Endothelial cell (in vitro differentiated cells): Measurements from ENCODE around the gene C17orf50. TPM values are rescaled to one million over a fixed set of nuclear protein-coding genes. Genes with fewer than 3 reads are reported as not detected.
A peak's percentile ranks its signal among the peaks of the same experiment; 100 is the strongest.

Source experiments
- DNase-seq: peaks from one replicate; pipeline ENCODE4 v3.0.0; 2021; ENCODE audit warnings: low spot score
- H3K27ac Mint-ChIP-seq: one replicate; pipeline ENCODE4 v1.8.0; 2021; ENCODE audit warnings: mixed read lengths, inconsistent platforms; ENCODE audit not compliant: unreplicated experiment
- H3K27me3 Mint-ChIP-seq: one replicate; pipeline ENCODE4 v1.8.0; 2021; ENCODE audit warnings: mild to moderate bottlenecking, moderate library complexity, mixed read lengths, inconsistent platforms; ENCODE audit not compliant: unreplicated experiment
- H3K36me3 Mint-ChIP-seq: one replicate; pipeline ENCODE4 v1.8.0; 2021; ENCODE audit warnings: mild to moderate bottlenecking, low read depth, mixed read lengths, inconsistent platforms; ENCODE audit not compliant: unreplicated experiment
- H3K4me1 Mint-ChIP-seq: one replicate; pipeline ENCODE4 v1.8.0; 2021; ENCODE audit warnings: mild to moderate bottlenecking, mixed read lengths, inconsistent platforms; ENCODE audit not compliant: unreplicated experiment
- H3K4me3 Mint-ChIP-seq: one replicate; pipeline ENCODE4 v1.8.0; 2021; ENCODE audit warnings: mild to moderate bottlenecking, mixed read lengths, inconsistent platforms; ENCODE audit not compliant: unreplicated experiment
- H3K9me3 Mint-ChIP-seq: one replicate; pipeline ENCODE4 v1.8.0; 2021; ENCODE audit warnings: mixed read lengths, inconsistent platforms; ENCODE audit not compliant: unreplicated experiment
- total RNA-seq: library from RNA; stranded (reverse); fragmentation: NEBNext Ultra II Directional; extraction: Animal tissue kit (Norgen Biotek cat#: 25700); gene quantifications from one replicate; pipeline ENCODE4 v1.2.1, GENCODE V29; 2021; ENCODE audit not compliant: unreplicated experiment
- TF ChIP-seq, protein P1 (sequence below): fragments of 200-600 bp; sonication (generic); IDR thresholded peaks from one replicate; pipeline ENCODE4 v1.5.0; 2021; ENCODE audit warnings: antibody characterized with exemption; ENCODE audit not compliant: unreplicated experiment

C17orf50 gene
- total RNA-seq, 1 donor from 2014 or later = 0.90 TPM

DNA sequence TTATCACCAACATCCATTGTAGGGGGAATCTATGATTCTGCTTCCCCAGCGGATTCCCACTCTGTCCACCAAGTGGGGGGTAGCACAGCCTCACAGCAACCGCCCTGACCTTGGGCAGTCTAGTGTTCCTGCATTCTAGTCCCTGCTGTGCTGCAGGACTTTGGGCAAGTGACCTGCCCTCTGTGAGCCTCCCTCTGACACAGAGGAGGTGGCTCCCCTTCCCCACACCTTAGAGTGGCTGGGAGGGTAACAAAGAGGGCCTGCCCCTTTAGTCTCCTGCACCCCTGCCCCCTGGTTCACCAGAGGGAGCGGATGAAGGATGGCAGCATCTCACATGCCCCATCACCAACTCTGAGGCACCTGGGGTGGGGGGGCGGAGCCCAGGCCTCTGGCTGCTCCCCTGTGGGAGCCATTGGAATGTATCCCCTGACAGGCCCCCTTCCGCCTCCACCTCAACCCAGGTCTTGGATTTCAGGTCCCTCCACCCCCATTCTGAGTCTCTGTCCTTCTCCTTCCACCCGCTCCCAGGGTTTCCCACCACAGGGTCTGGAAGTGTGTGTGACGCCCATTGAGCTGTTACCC, 17.7 kb upstream of the C17orf50 start:
- DNase-seq = no peak
- H3K9me3 Mint-ChIP-seq = no peaks in the 10 kb centered on the region
- no peak overlapping the region for H3K4me3 Mint-ChIP-seq
- peaks cover 15% of the 10 kb centered on the region for H3K27me3 Mint-ChIP-seq
- TF ChIP-seq, protein P1, sequence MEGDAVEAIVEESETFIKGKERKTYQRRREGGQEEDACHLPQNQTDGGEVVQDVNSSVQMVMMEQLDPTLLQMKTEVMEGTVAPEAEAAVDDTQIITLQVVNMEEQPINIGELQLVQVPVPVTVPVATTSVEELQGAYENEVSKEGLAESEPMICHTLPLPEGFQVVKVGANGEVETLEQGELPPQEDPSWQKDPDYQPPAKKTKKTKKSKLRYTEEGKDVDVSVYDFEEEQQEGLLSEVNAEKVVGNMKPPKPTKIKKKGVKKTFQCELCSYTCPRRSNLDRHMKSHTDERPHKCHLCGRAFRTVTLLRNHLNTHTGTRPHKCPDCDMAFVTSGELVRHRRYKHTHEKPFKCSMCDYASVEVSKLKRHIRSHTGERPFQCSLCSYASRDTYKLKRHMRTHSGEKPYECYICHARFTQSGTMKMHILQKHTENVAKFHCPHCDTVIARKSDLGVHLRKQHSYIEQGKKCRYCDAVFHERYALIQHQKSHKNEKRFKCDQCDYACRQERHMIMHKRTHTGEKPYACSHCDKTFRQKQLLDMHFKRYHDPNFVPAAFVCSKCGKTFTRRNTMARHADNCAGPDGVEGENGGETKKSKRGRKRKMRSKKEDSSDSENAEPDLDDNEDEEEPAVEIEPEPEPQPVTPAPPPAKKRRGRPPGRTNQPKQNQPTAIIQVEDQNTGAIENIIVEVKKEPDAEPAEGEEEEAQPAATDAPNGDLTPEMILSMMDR = no peak
- H3K27ac Mint-ChIP-seq = no peak overlapping the region
- peaks cover 4% of the 10 kb centered on the region for H3K4me1 Mint-ChIP-seq
- no peaks in the 10 kb centered on the region for H3K36me3 Mint-ChIP-seq

DNA sequence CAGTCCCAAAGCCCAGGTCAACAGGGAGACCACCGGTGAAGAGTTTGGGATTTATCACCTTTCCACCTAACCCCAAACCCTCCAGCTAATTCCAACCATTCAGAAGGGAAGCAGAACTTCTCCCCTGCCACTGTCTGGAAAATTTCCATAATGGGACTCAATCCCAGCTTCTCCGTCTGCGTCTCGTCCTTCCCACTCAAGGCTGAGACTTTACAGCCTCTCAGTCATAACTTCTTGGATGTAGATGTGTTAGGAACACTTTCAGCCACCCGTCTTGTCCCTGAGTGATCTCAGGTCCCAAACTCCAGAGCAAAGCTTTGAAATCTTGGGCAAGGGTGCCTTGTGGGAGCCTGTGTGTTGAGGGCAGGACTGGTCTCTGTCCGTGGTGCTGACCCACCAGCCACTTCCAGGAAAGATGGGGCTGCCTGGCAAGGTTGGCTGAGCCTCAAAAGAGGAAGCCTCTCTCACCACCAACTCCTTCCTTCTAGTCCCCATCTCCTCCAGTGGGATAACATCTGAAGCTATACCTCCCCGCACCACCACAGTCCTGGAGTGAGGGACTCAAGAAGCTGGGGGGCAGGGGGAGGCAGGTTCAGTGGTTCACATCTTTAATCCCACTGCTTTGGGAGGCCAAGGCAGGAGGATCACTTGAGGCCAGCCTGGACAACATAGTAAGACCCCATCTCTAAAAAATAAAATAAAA, 16.9 kb upstream of the C17orf50 start:
- TF ChIP-seq, protein P1 = no peak
- H3K27me3 Mint-ChIP-seq = peaks cover 18% of the 10 kb centered on the region
- no peaks in the 10 kb centered on the region for H3K36me3 Mint-ChIP-seq
- H3K9me3 Mint-ChIP-seq = no peaks in the 10 kb centered on the region
- H3K4me3 Mint-ChIP-seq = no peak overlapping the region
- H3K4me1 Mint-ChIP-seq = peaks cover 4% of the 10 kb centered on the region
- H3K27ac Mint-ChIP-seq = no peak overlapping the region
- DNase-seq = peak; percentile 67

DNA sequence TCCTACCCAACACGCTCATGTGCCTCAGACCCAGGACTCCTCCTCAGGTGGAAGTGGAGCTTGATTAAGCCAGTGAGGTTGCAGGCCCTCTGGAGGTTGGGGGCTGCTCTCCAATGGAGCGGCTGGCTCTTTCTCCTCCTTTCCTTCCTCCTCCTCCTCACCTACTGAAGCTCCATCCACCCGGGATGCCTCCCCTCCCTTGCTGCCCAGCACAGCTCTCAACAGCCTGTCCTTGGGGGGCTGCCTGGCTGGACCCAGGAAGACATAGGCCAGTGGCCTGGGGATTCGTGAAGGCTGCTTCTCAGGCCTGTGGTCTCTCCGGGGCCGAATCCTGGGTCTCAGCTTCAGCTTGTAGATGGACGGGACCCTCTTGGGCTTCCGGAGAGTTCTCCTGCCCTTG, 15.9 kb upstream of the C17orf50 start:
- H3K4me3 Mint-ChIP-seq = no peak overlapping the region
- H3K4me1 Mint-ChIP-seq = peaks cover 4% of the 10 kb centered on the region
- H3K27ac Mint-ChIP-seq = no peak overlapping the region
- H3K9me3 Mint-ChIP-seq = no peaks in the 10 kb centered on the region
- H3K27me3 Mint-ChIP-seq = peaks cover 18% of the 10 kb centered on the region
- H3K36me3 Mint-ChIP-seq = no peaks in the 10 kb centered on the region
- no peak for DNase-seq
- TF ChIP-seq, protein P1 = no peak

DNA sequence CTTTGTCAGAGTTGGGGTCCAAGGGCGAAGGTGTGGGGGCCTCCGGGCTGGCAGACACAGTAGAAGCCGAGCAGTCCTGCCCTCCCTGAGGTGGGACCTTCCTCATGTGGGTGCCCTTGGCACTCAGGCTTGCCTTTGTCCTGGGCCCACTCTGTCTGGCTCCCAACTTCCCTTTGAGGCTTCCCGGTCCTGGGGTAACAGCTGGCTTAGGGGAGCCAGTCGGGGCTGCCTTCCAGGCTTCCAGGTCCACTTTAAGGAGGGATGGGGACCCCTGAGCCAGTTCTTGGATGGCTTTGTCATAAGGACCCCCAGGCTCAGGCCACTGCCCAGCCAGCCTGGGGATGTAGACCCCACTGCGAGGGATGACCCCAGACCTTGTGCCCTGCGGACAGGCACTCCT, 15.4 kb upstream of the C17orf50 start:
- Mint-ChIP-seq H3K4me1 (peaks cover 4% of the 10 kb centered on the region), H3K9me3 (no peaks in the 10 kb centered on the region), H3K36me3 (no peaks in the 10 kb centered on the region), H3K27ac (no peak overlapping the region), H3K4me3 (no peak overlapping the region), H3K27me3 (peaks cover 14% of the 10 kb centered on the region)
- DNase-seq = no peak
- TF ChIP-seq, protein P1 = no peak

DNA sequence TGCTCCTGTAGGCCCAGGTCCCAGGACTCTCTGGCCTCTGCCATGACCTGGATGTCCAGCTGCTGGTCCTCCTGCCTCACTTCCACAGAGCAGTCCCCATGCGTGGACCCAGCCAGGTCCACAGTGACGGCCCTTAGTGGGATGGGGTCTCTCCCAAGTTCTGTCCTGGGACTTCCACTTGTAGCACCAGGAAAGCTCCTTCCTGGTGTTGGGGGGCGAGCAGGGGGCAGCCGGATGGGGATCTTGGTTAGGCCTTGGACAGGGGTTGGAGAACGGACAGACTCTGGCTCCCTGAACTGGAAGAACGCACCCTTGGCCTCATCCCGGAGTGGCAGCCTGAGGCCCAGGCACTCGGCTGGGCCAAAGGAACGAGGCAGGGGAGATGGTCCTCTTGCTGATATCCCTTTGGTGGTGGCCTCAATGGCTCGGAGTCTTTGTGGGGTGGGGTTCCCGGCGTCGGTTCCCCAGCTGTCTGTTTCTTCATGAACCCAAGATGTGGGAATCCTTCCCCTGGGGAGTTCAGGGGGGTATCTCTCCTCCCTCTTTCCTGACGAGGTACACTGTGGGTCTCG, 14.9 kb upstream of the C17orf50 start:
- Mint-ChIP-seq H3K27ac (no peak overlapping the region), H3K9me3 (no peaks in the 10 kb centered on the region), H3K4me3 (no peak overlapping the region), H3K36me3 (no peaks in the 10 kb centered on the region), H3K27me3 (peaks cover 14% of the 10 kb centered on the region), H3K4me1 (peaks cover 8% of the 10 kb centered on the region)
- TF ChIP-seq, protein P1 = no peak
- DNase-seq = no peak
